Transverse colon (tissue), 4 donors: ENCODE measurements around the gene GRIA3. TPM values are rescaled to one million over a fixed set of nuclear protein-coding genes. Genes with fewer than 3 reads are reported as not detected.
"Not testable (repeated sequence)": the region's sequence is repeated elsewhere in the genome, so short reads cannot be mapped to it uniquely, and the experiment has no call there.

ENCODE experiments used
- DNase-seq: peaks from one replicate; pipeline ENCODE4 v3.0.0-alpha.2; 2019
- H3K27ac ChIP-seq, 4 donors: fragments of 200-600 bp; sonication (generic); 2 replicates each; pipeline ENCODE4 v1.5.1; 2016 to 2018; ENCODE audit warnings: inconsistent platforms in 4 of 4
- H3K27me3 ChIP-seq: fragments of 200-600 bp; sonication (generic); 2 replicates; pipeline ENCODE4 v1.5.1; 2017; ENCODE audit warnings: inconsistent platforms
- H3K36me3 ChIP-seq, 4 donors: fragments of 200-600 bp; sonication (generic); 2 replicates each; pipeline ENCODE4 v1.5.1; 2017 to 2019; ENCODE audit warnings: inconsistent platforms in 4 of 4
- H3K4me1 ChIP-seq, 4 donors: fragments of 200-600 bp; sonication (generic); 2 replicates each; pipeline ENCODE4 v1.5.1; 2017 to 2020; ENCODE audit warnings: inconsistent platforms in 4 of 4
- H3K4me3 ChIP-seq, 4 donors: fragments of 200-600 bp; sonication (generic); 1 replicate in 1 of 4; 2 replicates in 3 of 4; pipeline versions ENCODE4 v1.5.1 to v1.6.1; 2017 to 2019; ENCODE audit warnings: inconsistent platforms in 4 of 4
- H3K9me3 ChIP-seq, 2 donors: fragments of 200-600 bp; sonication (generic); 2 replicates each; pipeline ENCODE4 v1.5.1; 2017 to 2019; ENCODE audit warnings: inconsistent platforms in 2 of 2
- CTCF ChIP-seq, 5 experiments: fragments of 200-600 bp in 3 of 5; fragments of 450-650 bp in 2 of 5; sonication (generic) in 3 of 5; IDR thresholded peaks; 1 replicate in 2 of 5; 2 replicates in 3 of 5; pipeline ENCODE4 v1.5.1; 2016 to 2017; ENCODE audit warnings: antibody characterized with exemption in 5 of 5, inconsistent platforms in 3 of 5, mild to moderate bottlenecking in 2 of 5, moderate library complexity in 1 of 5
- EP300 ChIP-seq: sonication (generic); formaldehyde crosslinking; IDR thresholded peaks from one replicate; pipeline ENCODE4 v1.6.1; 2017; ENCODE audit warnings: antibody characterized with exemption, low read depth
- POLR2A ChIP-seq: fragments of 450-650 bp; IDR thresholded peaks from one replicate; pipeline ENCODE4 v1.6.1; 2016; ENCODE audit warnings: antibody characterized with exemption, mild to moderate bottlenecking, moderate library complexity
- POLR2AphosphoS5 ChIP-seq, 3 donors: sonication (generic); formaldehyde crosslinking; IDR thresholded peaks; one replicate each; pipeline ENCODE4 v1.6.1; 2016; ENCODE audit warnings: antibody characterized with exemption in 3 of 3
- WGBS, 2 donors: methylation state at CpG; one replicate each; pipeline ENCODE4 v1.1.5; 2018; ENCODE audit warnings: low coverage in 1 of 2; 5-methylcytosine and 5-hydroxymethylcytosine counted together
- in situ Hi-C, 4 donors: fragments of 200-750 bp; cut with MboI; loops; one replicate each; pipeline versions ENCODE4 v1.15.0 to v1.15.1; 2017; ENCODE audit warnings: low sequenced_read_pairs in 3 of 4, low pct_ligation_motif_present in 1 of 4, low pct_unique_long_range_greater_than_20kb in 1 of 4
- intact Hi-C: fragments of 100-400 bp; cut with DNase I; formaldehyde crosslinking; loops from one replicate; pipeline ENCODE4 v1.15.1; 2023; ENCODE audit warnings: low total_unique reads
- total RNA-seq, 4 donors: library from RNA; depleted of rRNA; stranded (reverse); fragments of >200 nt; gene quantifications; one replicate each; pipeline ENCODE4 v1.1.0, GENCODE V29; 2016

The GRIA3 gene
- total RNA-seq, 4 donors from 2014 or later, result 0.40 to 1.1 (median 0.68) TPM; not detected in 1

- DNase-seq, result no peak
- WGBS, 2 donors, result 55 to 67% methylated on average over 2 of the region's 2 CpGs
Observed at GRCh38 chrX:123350226-123350625, 166.1 kb downstream of the GRIA3 start.

DNA sequence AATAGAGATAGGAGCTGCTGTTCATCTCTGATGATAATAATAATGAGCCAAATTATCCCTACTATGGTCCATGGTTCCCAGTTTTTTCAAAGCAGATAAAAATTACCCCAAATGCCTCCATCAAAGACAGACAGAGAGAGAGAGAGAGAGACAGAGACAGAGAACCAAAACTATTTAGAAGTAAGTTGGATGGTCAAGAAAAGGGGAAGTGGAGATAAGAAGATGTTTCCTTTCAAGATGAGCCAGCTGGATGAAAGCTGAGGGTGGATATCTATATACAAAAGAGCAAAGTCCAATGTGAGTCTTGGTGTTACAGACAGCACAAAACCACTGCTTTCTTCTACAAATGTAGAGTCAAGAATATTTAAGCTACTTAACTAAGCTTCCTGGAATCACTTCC, 173.9 kb downstream of the GRIA3 start:
- Histone ChIP-seq H3K36me3 (no peaks in the 10 kb centered on the region), H3K27me3 (no peaks in the 10 kb centered on the region), H3K27ac (no peak overlapping the region), H3K4me3 (no peak overlapping the region), H3K9me3 (no peaks in the 10 kb centered on the region), H3K4me1 (no peaks in the 10 kb centered on the region)
- in situ Hi-C loops, result no loop called here
- intact Hi-C loops, result no loop called here
- DNase-seq, result no peak
- no peak for TF ChIP-seq CTCF (IDR thresholded peaks at IDR 0.05)
- TF ChIP-seq POLR2AphosphoS5 (IDR thresholded peaks at IDR 0.05), result no peak
- no peak for TF ChIP-seq EP300
- TF ChIP-seq POLR2A, result no peak

More at GRCh38 chrX:123350226-123350625, 166.1 kb downstream of the GRIA3 start:
- TF ChIP-seq POLR2A (no peak), CTCF (IDR thresholded peaks at IDR 0.05) (no peak), POLR2AphosphoS5 (IDR thresholded peaks at IDR 0.05) (no peak), EP300 (no peak)
- intact Hi-C loops, result no loop called here
- in situ Hi-C loops, result no loop called here
- no peaks in the 10 kb centered on the region for H3K4me1 ChIP-seq
- no peaks in the 10 kb centered on the region for H3K9me3 ChIP-seq
- no peaks in the 10 kb centered on the region for H3K27me3 ChIP-seq
- H3K27ac ChIP-seq, result no peak overlapping the region
- no peak overlapping the region for H3K4me3 ChIP-seq
- no peaks in the 10 kb centered on the region for H3K36me3 ChIP-seq

DNA sequence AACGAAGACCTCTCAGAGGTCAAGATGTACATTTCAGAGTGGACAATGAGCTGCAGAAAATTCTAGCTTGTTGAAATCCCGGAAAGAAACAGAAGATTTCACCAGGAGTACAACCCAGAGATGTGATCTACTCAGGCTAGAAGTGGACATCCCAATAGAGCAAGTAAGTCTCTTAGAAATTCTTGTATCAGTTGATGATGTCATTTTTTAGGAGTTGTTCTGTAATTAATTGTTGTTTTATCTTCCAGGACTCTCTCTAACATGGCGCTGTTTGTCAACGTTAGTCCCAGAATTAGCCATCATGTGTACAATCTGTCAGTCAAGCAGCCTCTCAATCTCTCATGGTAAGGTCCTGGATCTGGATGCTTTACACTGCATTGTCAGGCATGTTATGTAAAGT, 174.4 kb downstream of the GRIA3 start:
- no peak overlapping the region for H3K4me3 ChIP-seq
- WGBS, 2 donors, result 81% methylated on average over 4 of the region's 4 CpGs; no CpG with 5 or more reads in 1 of the 2 donors
- no peaks in the 10 kb centered on the region for H3K4me1 ChIP-seq
- no peak overlapping the region for H3K27ac ChIP-seq
- TF ChIP-seq EP300 (no peak), CTCF (IDR thresholded peaks at IDR 0.05) (no peak), POLR2A (no peak), POLR2AphosphoS5 (IDR thresholded peaks at IDR 0.05) (no peak)
- in situ Hi-C loops, result no loop called here
- DNase-seq, result no peak
- no peaks in the 10 kb centered on the region for H3K27me3 ChIP-seq
- no peaks in the 10 kb centered on the region for H3K36me3 ChIP-seq
- intact Hi-C loops, result no loop called here
- no peaks in the 10 kb centered on the region for H3K9me3 ChIP-seq

GRCh38 chrX:123361371-123361770, 177.3 kb downstream of the GRIA3 start:
- Histone ChIP-seq H3K4me1 (no peaks in the 10 kb centered on the region), H3K36me3 (no peaks in the 10 kb centered on the region), H3K27me3 (no peaks in the 10 kb centered on the region), H3K4me3 (no peak overlapping the region), H3K9me3 (no peaks in the 10 kb centered on the region), H3K27ac (no peak overlapping the region)
- intact Hi-C loops (no loop called here), in situ Hi-C loops (no loop called here)
- no peak for DNase-seq
- 82% methylated on average over 1 of the region's 1 CpG; no CpG with 5 or more reads in 1 of the 2 donors for WGBS, 2 donors
- TF ChIP-seq POLR2A (no peak), POLR2AphosphoS5 (IDR thresholded peaks at IDR 0.05) (no peak), EP300 (no peak), CTCF (IDR thresholded peaks at IDR 0.05) (no peak)

- 69% methylated on average over 2 of the region's 2 CpGs; no CpG with 5 or more reads in 1 of the 2 donors for WGBS, 2 donors
- H3K4me3 ChIP-seq, H3K4me1 ChIP-seq, H3K27me3 ChIP-seq, intact Hi-C loops, H3K36me3 ChIP-seq, H3K9me3 ChIP-seq, DNase-seq, in situ Hi-C loops, H3K27ac ChIP-seq: not testable (repeated sequence)
Observed at GRCh38 chrX:123386196-123386595, 202.1 kb downstream of the GRIA3 start.
